ENCODE measurements around the gene RRAD.
"Not testable (repeated sequence)": the region's sequence is repeated elsewhere in the genome, so short reads cannot be mapped to it uniquely, and the experiment has no call there.

RRAD gene

GRCh38 chr16:66950971-66951790 lies 25.8 kb upstream of the RRAD start:
- DNase-seq (ENCODE audit: low read depth in 1 of 2, low spot score in 1 of 2), result no peak

DNA sequence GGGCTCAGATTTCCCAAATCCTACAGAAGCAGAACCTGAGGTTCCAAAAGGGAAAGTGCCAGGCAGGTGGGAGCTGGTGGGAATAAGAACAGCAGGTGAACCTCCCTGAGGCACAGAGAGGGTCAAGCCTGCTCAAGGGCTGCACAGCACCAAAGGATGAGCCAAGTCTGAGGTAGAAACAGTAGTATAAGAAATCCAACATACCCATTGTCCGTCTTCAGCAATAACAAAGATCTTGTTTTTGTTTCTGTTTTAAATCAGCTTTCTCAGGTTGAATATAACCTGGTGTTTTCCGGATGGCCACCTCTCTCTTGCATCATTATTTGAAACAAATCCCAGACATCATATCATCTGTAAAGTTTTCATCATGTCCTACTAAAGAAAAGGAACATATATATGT lies 25.1 kb upstream of the RRAD start:
- DNase-seq (ENCODE audit: low read depth in 1 of 2, low spot score in 1 of 2), result no peak

DNA sequence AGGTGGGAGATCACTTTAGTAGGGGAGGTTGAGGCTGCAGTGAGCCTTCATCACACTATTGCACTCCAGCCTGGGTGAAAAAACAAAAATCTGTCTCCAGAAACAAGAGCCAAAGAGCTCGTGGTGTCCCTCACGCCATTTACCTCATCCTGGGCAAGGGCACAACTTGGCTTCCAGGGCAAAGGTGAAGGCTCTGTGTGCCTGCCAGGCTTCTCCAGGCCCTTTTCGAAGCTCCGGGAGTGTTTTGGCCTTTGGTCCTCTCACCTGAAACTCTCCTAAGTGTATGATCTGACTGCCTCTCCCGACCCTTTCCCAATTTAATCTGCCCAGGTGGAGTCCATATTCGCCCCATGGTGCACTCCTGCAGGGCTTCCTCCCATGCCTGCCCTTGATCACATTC lies 24.1 kb upstream of the RRAD start:
- no peak for DNase-seq (ENCODE audit: low read depth in 1 of 2, low spot score in 1 of 2)

DNA sequence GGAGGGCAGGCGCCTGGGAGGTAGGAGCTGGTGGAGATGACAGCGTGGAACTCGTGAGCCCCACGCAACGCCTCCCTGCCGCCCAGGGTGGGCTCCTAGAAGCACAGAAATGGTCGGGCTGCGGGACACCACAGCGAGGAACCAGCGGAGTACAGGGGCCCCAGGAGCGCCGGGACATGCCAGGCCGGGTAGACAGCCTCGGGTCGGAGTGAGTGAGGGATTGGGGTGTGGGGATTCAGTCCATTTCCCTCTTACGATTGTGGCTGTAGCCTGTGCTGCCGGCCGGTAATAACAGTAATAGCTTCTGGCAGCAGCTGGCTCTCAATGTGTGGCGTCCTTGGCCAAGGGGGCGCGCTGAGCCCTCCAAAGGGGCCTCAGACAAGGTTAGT lies 23.5 kb upstream of the RRAD start:
- no peak for DNase-seq (ENCODE audit: low read depth in 1 of 2, low spot score in 1 of 2)

- DNase-seq (ENCODE audit: low read depth in 1 of 2, low spot score in 1 of 2), result no peak
Measured at GRCh38 chr16:66948134-66948836, 22.9 kb upstream of the RRAD start.

DNA sequence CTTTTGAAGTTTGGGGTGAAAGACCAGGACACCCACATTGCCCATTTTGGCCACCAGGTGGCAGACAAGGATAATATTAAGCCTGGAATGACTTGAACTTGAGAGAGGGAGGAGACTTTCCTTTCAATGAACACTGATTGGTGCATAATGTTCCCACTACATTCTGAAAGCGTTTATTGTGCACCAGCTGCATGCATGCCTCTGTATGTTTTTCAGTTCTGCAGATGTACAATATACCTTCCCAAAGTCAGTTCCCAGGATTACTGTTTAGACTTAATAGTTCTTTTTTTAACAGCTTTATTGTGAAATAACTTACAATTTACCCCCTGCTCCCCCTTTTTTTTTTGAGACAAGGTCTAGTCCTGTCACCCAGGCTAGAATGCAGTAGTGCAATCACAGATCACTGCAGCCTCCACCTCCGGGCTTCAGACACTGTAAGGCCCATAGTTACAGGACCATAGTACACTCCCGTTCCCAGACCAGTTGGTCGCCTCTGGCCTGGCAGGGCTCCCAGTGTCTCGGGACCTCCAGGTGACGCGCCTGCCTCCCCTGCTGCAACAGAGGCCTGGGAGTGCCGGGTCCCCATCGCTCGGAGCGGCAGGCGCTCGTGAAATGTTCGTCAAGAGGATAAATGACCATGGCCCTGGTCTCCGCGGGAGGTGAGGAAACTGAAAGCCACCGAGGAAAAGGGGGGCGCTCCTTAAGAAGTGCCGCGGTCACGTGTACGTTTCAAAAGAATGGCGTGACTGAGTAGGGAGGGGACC lies 22.1 kb upstream of the RRAD start:
- peak; percentile 71 to 77 for DNase-seq (ENCODE audit: low read depth in 1 of 2, low spot score in 1 of 2)

- no peak for DNase-seq (ENCODE audit: low read depth in 1 of 2, low spot score in 1 of 2)
Measured at GRCh38 chr16:66946974-66947301, 21.6 kb upstream of the RRAD start.

DNA sequence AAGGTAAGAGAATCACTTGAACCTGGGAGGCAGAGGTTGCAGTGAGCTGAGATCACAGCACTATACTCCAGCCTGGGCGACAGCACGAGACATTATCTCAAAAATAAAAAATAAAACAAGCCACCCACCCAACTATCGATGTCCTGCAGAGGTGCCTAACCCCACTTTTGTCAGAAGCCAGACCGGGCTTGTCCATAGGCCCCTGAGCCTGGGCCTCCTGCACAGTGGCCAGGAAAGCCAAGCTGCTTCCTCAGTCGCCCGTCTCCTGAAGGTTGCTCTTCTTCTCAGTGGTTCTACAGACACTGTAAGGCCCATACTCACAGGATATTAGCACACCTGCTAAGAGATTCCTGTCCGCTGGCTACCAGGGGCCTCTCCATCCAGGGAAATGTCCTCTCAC lies 21.2 kb upstream of the RRAD start:
- DNase-seq (ENCODE audit: low read depth in 1 of 2, low spot score in 1 of 2), result no peak

DNA sequence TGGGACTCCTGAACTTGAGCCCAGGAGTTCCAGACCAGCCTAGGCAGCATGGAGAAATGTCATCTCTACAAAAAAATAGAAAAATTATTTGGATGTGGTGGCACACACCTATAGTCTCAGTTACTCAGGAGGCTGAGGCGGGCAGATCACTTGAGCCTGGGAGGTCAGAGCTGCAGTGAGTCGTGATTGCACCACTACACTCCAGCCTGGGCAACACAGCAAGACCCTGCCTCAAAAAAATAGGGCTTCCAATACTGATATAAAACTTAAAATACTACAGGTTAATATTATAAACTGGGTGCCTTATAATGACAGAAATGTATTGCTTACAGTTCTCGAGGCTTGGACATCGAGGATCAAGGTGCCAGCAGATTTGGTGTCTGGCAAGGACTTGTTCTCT lies 20.6 kb upstream of the RRAD start:
- DNase-seq (ENCODE audit: low read depth in 1 of 2, low spot score in 1 of 2), result no peak

GRCh38 chr16:66944971-66945370 lies 19.6 kb upstream of the RRAD start:
- not testable (repeated sequence) for DNase-seq (ENCODE audit: low read depth in 1 of 2, low spot score in 1 of 2)

DNA sequence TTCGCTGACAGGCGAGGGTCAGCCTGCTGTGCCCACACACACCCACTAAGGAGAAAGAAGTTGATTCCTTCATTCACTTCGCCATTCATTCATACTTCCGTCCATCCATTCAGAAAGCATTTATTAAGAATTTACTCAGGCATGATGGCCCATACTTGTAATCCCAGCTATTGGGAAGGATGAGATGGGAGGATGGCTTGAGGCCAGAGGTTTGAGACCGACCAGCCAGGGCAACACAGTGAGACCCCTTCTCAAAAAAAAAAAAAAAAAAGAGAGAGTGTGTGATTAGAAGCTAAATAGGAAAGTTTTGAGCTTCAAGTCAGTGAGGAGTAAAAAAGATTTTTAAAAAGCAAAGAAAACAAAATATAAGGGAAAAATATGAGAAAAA lies 18.7 kb upstream of the RRAD start:
- DNase-seq (ENCODE audit: low read depth in 1 of 2, low spot score in 1 of 2), result no peak

DNA sequence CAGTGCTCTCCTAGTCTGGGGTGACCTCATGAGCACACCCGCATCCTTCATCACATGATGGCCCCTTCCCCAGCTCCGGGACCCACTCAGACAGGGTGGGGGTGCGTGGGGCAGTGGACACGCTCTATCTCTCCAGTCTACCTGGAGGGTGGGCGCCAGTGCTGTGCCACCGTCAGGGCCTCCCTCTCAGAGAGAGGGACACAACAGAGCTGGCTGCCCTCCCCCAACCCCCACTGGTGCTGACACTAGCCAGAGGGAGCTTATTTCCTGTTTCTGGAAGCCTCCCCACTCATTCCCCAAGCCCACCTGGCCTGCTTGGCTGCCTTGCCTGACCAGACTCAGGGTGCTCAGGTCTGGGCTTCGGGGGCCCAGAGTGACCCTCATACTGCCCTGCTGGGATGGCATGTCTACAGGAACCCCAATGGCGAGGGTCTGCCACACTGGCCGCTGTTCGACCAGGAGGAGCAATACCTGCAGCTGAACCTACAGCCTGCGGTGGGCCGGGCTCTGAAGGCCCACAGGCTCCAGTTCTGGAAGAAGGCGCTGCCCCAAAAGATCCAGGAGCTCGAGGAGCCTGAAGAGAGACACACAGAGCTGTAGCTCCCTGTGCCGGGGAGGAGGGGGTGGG lies 18.2 kb upstream of the RRAD start:
- DNase-seq (ENCODE audit: low read depth in 1 of 2, low spot score in 1 of 2), result no peak

DNA sequence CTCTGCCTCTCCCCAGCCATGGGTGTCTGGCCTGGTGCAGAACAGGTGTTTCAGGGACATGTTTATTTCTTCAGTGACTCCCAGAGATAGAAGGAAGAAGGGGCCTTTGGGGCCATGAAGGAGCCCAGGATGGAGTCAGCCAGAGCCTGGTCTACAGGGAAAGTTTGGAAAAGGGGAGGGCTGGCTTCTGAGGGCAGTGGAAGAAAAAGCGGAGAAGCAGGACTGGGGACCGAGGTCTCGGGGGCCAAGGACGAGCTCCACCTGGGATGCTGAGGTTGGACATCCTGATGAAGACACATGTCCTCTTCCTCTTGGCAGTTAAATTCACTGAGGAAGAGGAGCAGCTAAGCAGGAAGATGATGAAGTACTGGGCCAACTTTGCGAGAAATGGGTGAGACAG lies 17.6 kb upstream of the RRAD start:
- no peak for DNase-seq (ENCODE audit: low read depth in 1 of 2, low spot score in 1 of 2)

DNA sequence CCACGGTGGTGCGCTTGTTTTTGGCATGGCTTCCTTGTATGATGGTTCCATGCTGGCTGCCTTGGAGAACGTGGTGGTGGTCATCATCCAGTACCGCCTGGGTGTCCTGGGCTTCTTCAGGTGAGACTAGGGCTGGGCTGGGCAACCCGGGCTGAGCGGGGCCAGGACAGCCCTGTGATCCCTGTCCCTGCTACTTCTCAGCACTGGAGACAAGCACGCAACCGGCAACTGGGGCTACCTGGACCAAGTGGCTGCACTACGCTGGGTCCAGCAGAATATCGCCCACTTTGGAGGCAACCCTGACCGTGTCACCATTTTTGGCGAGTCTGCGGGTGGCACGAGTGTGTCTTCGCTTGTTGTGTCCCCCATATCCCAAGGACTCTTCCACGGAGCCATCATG lies 14.9 kb upstream of the RRAD start:
- no peak for DNase-seq (ENCODE audit: low read depth in 1 of 2, low spot score in 1 of 2)

DNA sequence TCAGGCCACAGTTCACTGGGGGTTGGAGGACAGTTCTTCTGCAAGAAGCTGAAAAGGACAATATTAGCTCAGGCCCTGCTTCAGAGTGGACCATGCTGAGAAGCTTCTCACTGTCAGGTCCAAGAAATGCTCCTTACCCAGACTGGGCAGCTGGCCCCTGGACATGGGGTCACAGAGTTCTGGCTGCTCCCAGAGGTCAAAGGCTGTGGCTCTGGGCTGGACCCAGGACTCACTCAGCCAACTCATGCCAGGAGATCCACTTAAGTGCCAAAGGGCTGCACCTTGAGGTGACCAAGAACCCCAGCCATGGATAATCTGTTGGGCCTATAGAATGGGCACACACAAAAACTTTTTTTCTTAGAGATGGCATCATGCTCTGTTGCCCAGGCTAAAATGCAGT lies 14.0 kb upstream of the RRAD start:
- DNase-seq (ENCODE audit: low read depth in 1 of 2, low spot score in 1 of 2), result no peak

DNA sequence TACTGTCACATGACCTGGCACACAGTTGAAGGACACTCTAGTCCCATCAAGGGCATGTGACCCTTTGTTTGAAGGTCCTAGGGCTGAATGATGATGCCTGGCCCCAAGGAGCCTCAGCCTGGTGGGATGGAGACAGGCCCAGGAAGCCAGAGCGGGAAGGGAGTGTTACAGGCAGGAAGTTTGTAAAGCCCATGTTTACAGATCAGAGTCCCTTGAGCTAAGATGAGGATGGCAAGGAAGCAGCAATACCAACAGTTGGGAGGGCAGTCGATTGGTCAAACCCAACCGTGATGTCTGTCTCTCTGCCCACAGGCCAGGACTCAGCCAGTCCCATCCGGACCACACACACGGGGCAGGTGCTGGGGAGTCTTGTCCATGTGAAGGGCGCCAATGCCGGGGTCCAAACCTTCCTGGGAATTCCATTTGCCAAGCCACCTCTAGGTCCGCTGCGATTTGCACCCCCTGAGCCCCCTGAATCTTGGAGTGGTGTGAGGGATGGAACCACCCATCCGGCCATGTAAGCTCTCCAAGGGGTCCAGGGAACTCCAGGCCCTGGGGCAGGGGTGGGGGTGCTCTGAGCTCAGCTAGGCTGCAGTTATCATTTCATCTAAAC lies 12.5 kb upstream of the RRAD start:
- DNase-seq (ENCODE audit: low read depth in 1 of 2, low spot score in 1 of 2), result no peak

GRCh38 chr16:66936889-66937554 lies 11.7 kb upstream of the RRAD start:
- DNase-seq (ENCODE audit: low read depth in 1 of 2, low spot score in 1 of 2), result no peak

GRCh38 chr16:66936462-66936861 lies 11.1 kb upstream of the RRAD start:
- no peak for DNase-seq (ENCODE audit: low read depth in 1 of 2, low spot score in 1 of 2)

DNA sequence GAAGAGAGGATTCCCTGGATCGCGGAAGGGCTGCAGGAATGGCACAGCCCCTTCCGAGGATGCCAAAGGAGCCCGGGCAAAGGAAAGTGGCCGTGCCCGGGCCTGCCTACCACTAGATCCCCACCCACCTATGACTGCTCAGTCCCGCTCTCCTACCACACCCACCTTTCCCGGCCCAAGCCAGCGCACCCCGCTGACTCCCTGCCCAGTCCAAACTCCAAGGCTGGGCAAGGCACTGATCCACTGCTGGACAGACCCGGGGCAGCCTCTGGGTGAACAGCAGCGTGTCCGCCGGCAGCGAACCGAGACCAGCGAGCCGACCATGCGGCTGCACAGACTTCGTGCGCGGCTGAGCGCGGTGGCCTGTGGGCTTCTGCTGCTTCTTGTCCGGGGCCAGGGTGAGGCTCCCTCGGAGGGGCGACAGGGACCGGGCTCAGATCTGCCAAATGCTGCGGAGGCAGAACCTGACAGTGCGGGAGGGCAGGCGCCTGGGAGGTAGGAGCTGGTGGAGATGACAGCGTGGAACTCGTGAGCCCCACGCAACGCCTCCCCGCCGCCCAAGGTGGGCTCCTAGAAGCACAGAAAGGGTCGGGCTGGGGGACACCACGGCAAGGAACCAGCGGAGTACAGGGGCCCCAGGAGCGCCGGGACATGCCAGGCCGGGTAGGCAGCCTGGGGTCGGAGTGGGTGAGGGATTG lies 10.1 kb upstream of the RRAD start, which contains the start of gene CES2:
Gene CES2 (plus strand): TSS at position 203 of the 698 bp plus-strand sequence. CDS start 120 bp downstream, at position 323.
- DNase-seq (ENCODE audit: low read depth in 1 of 2, low spot score in 1 of 2), result no peak

GRCh38 chr16:66934839-66935313 lies 9.5 kb upstream of the RRAD start:
- not testable (repeated sequence) for DNase-seq (ENCODE audit: low read depth in 1 of 2, low spot score in 1 of 2)
